ENCODE results near the gene CR1.

DNA sequence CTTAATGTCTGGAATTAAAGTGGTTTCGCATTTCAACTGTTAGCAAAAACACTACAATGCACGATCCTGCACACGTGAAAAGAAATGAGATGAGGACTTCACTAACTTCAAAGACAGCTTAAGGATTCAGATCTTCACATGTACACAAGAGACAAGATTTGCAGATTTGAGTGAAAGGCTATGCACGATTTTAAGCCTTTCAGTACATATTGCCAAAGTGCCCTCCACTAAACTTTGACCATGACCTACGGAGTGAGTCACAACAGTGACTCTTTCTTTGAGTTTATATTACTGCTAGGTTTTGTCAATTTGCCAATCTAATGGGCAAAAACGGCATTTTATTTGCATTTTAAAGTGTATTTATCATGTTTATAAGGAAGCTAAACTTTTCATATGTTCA is 107.8 kb downstream of the CR1 start:
- TF ChIP-seq, protein P1, sequence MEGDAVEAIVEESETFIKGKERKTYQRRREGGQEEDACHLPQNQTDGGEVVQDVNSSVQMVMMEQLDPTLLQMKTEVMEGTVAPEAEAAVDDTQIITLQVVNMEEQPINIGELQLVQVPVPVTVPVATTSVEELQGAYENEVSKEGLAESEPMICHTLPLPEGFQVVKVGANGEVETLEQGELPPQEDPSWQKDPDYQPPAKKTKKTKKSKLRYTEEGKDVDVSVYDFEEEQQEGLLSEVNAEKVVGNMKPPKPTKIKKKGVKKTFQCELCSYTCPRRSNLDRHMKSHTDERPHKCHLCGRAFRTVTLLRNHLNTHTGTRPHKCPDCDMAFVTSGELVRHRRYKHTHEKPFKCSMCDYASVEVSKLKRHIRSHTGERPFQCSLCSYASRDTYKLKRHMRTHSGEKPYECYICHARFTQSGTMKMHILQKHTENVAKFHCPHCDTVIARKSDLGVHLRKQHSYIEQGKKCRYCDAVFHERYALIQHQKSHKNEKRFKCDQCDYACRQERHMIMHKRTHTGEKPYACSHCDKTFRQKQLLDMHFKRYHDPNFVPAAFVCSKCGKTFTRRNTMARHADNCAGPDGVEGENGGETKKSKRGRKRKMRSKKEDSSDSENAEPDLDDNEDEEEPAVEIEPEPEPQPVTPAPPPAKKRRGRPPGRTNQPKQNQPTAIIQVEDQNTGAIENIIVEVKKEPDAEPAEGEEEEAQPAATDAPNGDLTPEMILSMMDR (IDR thresholded peaks at IDR 0.05), result no peak
- no peak for TF ChIP-seq POLR2A (IDR thresholded peaks at IDR 0.05)

Data from ovary (tissue), 3 donors.